Muscle of back (tissue), 10 donors: Measurements from ENCODE around the gene NUFIP2. TPM values are rescaled to one million over a fixed set of nuclear protein-coding genes. Genes with fewer than 3 reads are reported as not detected.

Experiments used
- polyA plus RNA-seq, 10 donors: library from polyadenylated mRNA; unstranded; fragments of 120-200 nt; gene quantifications; one replicate each; pipeline ENCODE4 v1.2.1, GENCODE V29; 2013; ENCODE audit not compliant: insufficient read length in 10 of 10

Gene NUFIP2
- polyA plus RNA-seq, 10 donors: 24.4 to 39.2 (median 29.6) TPM

Other genes starting within 250 kb of the NUFIP2 start
- gene MYO18A, start 113.8 kb downstream of the NUFIP2 start, polyA plus RNA-seq: 100 to 1,000 TPM; 116 to 246 (median 206) TPM
- not detected for gene CRYBA1, start 47.3 kb downstream of the NUFIP2 start, polyA plus RNA-seq
- 10 to 100 TPM; 30.3 to 39.0 (median 34.7) TPM for gene TAOK1, start 96.2 kb upstream of the NUFIP2 start, polyA plus RNA-seq